Daoy (cell line): Measurements from ENCODE around the gene TRIM41. TPM values are rescaled to one million over a fixed set of nuclear protein-coding genes. Genes with fewer than 3 reads are reported as not detected.
A peak's percentile ranks its signal among the peaks of the same experiment; 100 is the strongest.
"Not testable (repeated sequence)": the region's sequence is repeated elsewhere in the genome, so short reads cannot be mapped to it uniquely, and the experiment has no call there.

Experiments
- DNase-seq: peaks from one replicate; pipeline ENCODE4 v3.0.0-alpha.2; 2015; ENCODE audit warnings: low read depth
- total RNA-seq: library from RNA; depleted of rRNA; stranded (reverse); fragments of >200 nt; shearing (Covaris generic); gene quantifications from 2 replicates; pipeline ENCODE4 v1.2.3, GENCODE V29; 2014; rRNA removed

The TRIM41 gene
- total RNA-seq: 23.3 and 23.8 TPM in 2 replicates

DNA sequence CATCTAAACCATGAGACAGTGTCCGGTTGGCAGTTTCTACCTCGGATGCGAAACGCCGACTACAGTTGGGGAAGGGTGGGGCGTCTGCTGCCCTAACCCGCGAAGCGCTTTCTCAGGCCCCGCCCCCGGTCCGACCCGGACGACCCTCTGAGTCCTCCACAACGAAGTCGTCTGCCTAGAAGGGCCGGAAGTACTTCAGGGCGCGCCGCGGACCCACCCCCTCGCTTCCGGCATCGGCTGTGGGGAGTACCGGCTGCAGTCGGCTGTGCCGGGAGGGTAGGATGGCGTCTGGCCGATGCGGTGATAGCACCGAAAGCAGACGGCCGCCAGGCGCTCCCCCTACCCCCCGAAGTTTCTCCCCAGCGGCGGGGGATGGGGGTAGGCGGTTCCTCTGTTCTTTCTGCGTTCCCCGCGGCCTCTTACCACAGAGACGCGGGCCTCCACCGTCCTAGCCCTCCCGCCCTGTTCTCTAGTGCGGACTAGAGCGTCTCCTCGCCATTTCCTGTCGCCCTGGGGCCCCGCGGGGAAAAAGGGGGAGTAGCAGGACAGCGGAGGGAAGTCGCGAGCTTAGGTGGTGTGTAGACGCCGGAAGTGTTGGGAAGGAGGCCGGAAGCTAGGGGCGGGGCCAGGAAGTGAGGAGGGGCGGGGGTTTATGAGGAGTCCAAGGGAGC lies at the start of gene TRIM41:
Gene TRIM41 (plus strand): TSS at position 224 of the 671 bp plus-strand sequence. CDS start 719 bp downstream, outside the sequence.
- peak; percentile 99 for DNase-seq

GRCh38 chr5:181173420-181174342 lies 49.4 kb upstream of the TRIM41 start:
- peak; percentile 96 for DNase-seq

- no peak for DNase-seq
Measured at GRCh38 chr5:181176254-181176952, 46.7 kb upstream of the TRIM41 start.

GRCh38 chr5:181177559-181177958 lies 45.5 kb upstream of the TRIM41 start:
- not testable (repeated sequence) for DNase-seq

DNA sequence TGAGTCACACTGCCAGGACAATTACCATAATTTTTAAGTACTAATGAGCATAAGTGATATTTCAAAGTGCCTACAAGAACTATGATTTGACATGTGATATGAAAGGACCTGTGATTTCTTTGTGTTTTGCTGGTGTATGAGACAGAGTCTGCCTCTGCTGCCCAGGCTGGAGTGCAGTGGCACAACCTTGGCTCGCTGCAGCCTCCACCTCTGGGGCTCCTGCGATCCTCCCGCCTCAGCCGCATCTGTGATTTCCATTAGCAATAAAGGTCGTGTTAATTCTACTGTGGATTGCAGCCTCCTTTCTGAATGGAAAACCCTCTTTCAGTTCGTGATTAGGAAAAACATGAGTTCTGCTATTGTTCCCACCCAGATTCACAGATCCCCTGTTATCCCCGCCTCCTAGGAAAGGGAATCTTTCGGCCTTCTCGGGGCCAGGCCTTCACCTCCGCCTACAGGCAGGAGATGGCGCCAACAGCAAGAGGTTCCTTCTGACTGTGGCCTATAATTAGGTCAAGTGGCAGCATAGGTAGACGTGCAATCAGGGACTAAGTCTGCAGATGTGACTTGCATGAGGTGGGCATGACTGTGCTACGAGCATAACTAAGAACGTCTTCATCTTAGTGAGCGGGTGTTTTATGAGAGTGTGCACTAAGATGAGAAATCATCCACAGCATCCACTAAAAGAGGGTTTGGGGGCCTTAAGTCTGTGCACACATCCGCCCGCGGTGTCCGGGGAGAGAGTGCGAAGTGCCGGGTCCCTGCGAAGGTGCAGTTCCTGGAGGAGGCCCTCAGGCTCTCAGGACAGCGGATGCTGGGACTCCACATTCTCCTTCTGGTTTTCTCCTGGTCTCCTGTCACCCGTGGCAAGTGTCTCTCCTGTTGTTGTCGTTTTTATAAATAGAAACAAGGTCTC lies 41.2 kb upstream of the TRIM41 start:
- peak; percentile 82 for DNase-seq

DNA sequence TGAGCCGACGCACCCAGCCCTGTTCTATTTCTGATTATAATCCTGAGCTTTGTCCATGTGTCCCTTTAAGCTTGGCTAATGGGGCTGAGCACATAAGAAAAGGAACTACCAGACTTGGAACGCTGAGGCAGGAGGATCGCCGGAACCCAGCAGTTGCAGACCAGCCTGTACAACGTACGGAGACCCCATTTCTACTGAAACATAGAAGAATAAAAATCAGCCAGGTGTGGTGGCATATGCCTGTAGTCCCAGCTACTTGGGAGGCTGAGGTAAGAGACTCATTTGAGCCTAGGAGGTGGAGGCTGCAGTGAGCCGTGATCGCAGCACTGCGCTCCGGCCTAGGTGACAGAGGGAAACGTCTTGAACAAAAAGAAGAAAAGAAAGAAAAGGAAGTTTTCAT lies 40.4 kb upstream of the TRIM41 start:
- DNase-seq: no peak

- no peak for DNase-seq
Measured at GRCh38 chr5:181184845-181185216, 38.2 kb upstream of the TRIM41 start.

DNA sequence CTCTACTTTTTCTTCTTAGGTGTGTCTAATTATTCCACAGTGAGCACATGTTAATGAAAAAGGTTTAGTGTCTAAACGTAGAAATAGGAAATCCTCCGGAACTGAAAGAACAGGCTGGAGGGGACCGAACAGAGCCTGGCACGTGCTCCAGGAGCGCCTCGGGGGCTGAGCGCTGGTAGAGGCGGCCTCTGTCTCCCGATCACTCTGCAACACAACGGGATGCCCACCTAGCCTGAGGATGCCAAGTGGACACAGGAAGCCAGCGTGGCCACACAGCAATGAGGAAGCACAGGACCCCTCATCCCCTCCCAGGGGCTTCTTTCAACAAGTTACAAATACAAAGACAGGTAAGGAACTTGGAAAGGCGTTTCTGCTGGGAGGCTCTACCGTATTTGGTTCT lies 37.5 kb upstream of the TRIM41 start:
- DNase-seq: no peak

GRCh38 chr5:181186022-181186421 lies 37.1 kb upstream of the TRIM41 start:
- DNase-seq: no peak

GRCh38 chr5:181186986-181187499 lies 36.0 kb upstream of the TRIM41 start:
- DNase-seq: peak; percentile 34

DNA sequence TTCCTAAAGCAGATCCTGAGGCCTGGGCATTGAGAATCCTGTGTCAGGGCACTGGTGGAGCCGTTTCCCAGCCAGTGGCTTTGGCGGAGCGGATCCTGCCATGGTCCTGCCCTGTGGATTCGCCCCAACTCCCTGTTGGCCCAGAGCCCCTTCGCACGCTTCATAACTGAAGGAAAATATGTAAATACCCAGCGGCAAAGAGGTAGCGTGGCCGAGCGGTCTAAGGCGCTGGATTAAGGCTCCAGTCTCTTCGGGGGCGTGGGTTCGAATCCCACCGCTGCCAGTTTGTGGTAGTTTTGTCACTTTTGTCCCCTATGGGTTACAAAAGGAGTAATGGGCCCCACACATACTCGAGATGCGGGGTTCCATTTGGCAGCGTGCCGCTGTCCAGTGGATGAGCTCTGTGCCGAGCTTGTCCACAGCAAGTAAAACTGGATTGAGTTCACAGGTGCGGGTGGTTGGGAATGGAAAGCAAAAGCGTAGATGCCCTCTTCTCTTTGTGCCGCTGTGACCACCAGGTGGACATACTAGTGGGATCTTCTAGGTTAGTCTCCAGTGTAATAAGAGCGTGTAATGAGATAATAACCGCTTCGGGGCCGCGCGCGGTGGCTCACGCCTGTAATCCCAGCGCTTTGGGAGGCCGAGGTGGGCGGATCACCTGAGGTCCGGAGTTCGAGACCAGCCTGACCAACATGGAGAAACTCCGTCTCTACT lies 35.4 kb upstream of the TRIM41 start:
- DNase-seq: peak; percentile 87

GRCh38 chr5:181188700-181189362 lies 34.2 kb upstream of the TRIM41 start:
- peak; percentile 81 for DNase-seq

DNA sequence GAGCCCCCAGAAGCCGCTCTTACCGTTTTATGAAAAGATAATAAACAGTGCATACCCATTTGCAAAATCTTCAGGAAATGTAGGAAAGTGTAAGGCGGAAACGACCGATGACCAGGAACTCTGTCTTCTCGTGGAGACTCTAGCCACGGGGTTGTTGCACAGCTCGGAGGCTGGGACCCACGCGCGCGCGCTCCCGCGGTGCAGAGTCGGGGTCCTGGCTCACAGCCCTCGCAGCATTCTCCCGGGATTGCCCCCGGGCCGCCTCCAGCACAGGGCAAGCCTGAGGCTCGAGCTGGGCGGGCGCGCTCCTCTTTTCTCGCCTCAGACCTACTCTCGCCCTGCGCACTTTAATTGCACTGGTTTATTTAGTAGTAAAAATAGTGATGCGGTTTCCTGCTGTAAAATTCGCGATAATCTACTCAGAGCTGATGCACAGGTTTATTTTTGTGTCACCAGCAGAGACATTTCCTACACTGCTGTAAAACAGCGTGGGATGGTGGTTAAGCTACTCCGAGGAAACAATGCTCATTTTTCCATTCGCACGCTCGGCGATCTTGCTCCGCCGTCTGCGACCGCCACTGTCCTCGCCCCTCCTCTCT lies 33.6 kb upstream of the TRIM41 start:
- DNase-seq: peak; percentile 62

DNA sequence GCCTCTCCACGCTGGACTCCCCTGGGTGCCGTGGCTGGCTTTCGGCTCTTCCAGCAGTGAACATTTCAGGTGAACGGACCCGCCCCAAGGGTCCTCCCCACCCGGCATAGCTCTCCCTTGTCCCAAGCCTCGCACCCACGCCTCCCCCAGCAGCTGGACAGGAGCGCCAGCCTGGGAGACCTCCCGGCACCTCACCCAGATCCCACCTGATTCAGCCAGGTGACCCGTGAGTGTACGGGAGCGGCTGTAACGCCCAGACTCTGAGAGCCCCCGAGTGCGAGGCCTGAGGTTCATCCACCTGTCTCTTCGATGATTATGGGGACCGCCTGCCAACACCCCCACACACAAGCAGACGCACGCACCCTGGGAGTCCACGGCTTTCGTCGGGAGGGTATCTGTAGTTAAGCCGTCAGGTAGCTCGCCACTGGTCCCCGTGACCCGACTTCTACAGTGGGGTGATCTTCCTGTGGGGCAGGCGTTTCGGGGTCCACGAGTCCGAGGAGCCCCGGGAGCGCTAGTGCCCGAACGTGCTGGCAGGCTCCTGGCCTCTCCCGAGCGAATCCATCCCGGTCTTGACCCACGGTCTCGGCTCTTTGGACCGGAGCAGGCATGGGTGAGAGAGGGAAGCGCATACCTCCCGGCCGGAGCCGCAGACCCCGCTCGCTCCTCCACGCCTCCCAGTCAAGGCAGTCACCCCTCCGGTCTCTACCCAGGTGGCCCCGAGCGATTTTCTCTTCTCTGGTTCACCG lies 32.9 kb upstream of the TRIM41 start:
- DNase-seq: peak; percentile 40

DNA sequence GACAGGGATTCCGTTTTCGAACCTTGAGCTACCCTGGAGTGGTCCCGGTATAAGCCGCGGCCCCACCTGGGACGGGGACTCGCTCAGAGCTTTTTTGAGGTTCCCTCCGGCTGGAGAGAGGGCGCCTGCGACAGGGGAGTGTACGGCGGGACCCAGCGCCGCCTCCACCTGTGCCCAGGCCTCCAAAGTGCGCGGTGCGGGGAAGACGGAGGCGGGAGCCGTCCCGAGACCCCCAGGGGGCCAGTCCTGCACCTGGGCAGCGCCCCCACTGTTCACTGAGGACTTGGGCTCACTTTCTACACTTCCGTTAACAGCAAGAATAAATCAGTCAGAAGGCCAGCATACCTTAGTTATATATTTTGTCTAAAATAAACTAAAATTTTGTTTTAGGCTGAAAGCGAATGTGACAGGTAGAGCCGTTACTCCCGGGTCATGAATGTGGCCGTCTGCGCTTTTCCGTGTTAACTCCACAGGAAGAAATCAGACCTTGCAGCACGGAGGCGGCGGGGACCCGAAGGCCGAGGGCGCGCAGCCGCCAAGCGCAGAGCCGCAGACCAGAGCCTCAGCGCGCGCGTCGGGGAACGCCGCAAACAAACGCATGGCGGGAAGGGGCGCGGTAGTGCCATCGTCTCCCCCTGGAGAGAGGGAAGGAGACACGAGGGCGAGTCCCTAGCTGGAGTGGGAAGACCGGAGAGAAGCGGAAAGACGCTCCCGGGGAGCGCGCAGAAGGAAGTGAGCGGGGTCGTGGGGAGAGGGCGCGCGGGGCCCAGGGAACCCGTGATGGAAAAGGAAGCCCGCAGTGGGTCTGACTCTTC lies 32.2 kb upstream of the TRIM41 start:
- DNase-seq: peak; percentile 65

DNA sequence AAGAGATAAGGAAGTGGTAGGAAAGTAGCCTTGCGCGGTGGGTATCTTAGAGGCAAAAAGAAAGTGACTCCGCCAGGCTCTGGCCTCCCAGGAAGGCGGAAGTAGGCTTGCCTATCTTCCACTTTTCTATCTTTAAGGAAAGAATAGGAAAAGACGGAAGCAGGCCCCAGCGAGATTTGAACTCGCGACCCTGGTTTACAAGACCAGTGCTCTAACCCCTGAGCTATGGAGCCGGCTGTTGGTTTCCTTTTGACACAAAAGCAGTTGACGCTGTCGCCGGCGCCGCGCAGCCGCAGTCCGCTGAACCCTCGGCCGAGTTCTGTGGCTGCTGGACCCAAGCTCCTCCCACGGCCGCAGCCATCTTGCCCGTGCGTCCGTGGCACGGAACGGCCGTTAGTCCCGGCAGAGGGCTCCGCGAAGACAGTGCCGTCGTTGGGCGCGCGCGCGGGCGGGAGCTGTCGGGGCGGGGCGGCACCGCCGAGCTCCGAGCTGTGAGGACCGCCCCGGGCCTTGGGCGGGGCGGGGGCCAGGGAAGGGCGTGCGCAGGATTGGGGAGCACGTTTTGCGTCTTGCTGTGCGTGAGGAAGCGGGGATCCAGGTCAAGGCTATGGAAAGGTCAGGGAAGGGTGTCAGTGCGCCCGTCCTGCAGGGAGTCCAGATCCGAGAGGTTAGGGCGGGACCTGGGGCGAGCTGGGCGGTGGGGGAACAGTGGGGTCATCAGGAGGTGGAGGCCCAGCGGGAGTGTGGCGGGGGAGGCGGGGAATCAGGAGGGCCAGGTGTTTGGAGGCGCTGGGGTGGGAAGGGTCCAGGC lies 31.4 kb upstream of the TRIM41 start:
- peak; percentile 98 for DNase-seq
